HCT116 (cell line): ENCODE data around the gene KCNK15. TPM values are rescaled to one million over a fixed set of nuclear protein-coding genes. Genes with fewer than 3 reads are reported as not detected.

Source experiments
- ATAC-seq: fragments of 200-7000 bp; cut with Tn5 transposase; 2 replicates; pipeline ENCODE4 v1.9.1; 2020; ENCODE audit warnings: mild to moderate bottlenecking, moderate library complexity
- BruUV-seq: library from RNA; stranded (reverse); fragments of 400-500 nt; replicated peaks from 2 replicates; lab custom pipeline; 2021; lab: Mats Ljungman, UMichigan
- CTCF ChIA-PET: fragments of 300-600 bp; sonication (Branson Sonifier 250); formaldehyde crosslinking; loops from one replicate; lab custom pipeline; 2021; ENCODE audit warnings: antibody characterized with exemption; lab: Charles Lee
- POLR2A ChIA-PET: fragments of 300-600, 350-600 bp; sonication (Branson Sonifier 250); formaldehyde crosslinking; loops from one replicate; lab custom pipeline; 2021; ENCODE audit warnings: antibody characterized with exemption; lab: Charles Lee
- RAD21 ChIA-PET, 2 experiments: fragments of 300-600 bp; sonication (Branson Sonifier 250); formaldehyde crosslinking; loops; one replicate each; lab custom pipeline; 2023; ENCODE audit warnings: low total read pairs in 2 of 2; ENCODE audit not compliant: uncharacterized antibody in 2 of 2, unreplicated experiment in 2 of 2, low non-redundant PET in 1 of 2; lab: Charles Lee
- DNase-seq: peaks from one replicate; pipeline ENCODE4 v3.0.0-alpha.2; 2010; ENCODE audit warnings: low read depth, low spot score
- H2AFZ ChIP-seq: fragments of 200-600 bp; shearing (Covaris generic), sonication (generic); 2 replicates; pipeline ENCODE4 v1.6.1; 2017; ENCODE audit warnings: low read depth, mixed run types, mixed read lengths, antibody characterized with exemption, low read length; ENCODE audit not compliant: poor library complexity, severe bottlenecking
- H3K27ac ChIP-seq: 2 replicates; pipeline ENCODE4 v1.5.1; 2012; ENCODE audit warnings: low read depth, low read length
- H3K27me3 ChIP-seq: fragments of 200-600 bp; sonication (generic); 2 replicates; pipeline ENCODE4 v1.6.1; 2016; ENCODE audit warnings: mixed run types, low read length, mixed read lengths; ENCODE audit not compliant: insufficient read depth
- H3K36me3 ChIP-seq, 2 experiments: fragments of 200-500 bp in 1 of 2; fragments of 200-600 bp in 1 of 2; sonication (Bioruptor generic) in 1 of 2; sonication (generic) in 1 of 2; 2 replicates each; pipeline versions ENCODE4 v1.5.1 to v1.6.1; 2014 to 2016; ENCODE audit warnings: low read length in 2 of 2, inconsistent platforms in 1 of 2, mixed read lengths in 1 of 2, mixed run types in 1 of 2; ENCODE audit not compliant: insufficient read depth in 2 of 2, control insufficient read depth in 1 of 2
- H3K4me1 ChIP-seq, 2 experiments: fragments of 200-600 bp in 1 of 2; sonication (generic) in 1 of 2; 2 replicates each; pipeline versions ENCODE4 v1.5.1 to v1.6.1; 2012 to 2017; ENCODE audit warnings: low read length in 2 of 2, inconsistent platforms in 1 of 2, mild to moderate bottlenecking in 1 of 2, mixed read lengths in 1 of 2, mixed run types in 1 of 2, moderate library complexity in 1 of 2; ENCODE audit not compliant: insufficient read depth in 2 of 2, control insufficient read depth in 1 of 2
- H3K4me2 ChIP-seq: fragments of 200-600 bp; sonication (generic); 2 replicates; pipeline ENCODE4 v1.6.1; 2017; ENCODE audit warnings: mixed run types, low read length, mixed read lengths
- H3K4me3 ChIP-seq, 2 experiments: fragments of 200-600 bp in 1 of 2; sonication (generic) in 1 of 2; replicated peaks in 1 of 2; 2 replicates each; pipeline ENCODE4 v1.5.1; 2011 to 2016; ENCODE audit warnings: low read length in 2 of 2, control low read depth in 1 of 2, low read depth in 1 of 2, mild to moderate bottlenecking in 1 of 2, mixed read lengths in 1 of 2, mixed run types in 1 of 2
- H3K79me2 ChIP-seq: fragments of 200-600 bp; sonication (generic); 2 replicates; pipeline ENCODE4 v1.6.1; 2017; ENCODE audit warnings: mild to moderate bottlenecking, mixed run types, low read length, moderate library complexity, mixed read lengths; ENCODE audit not compliant: insufficient read depth
- H3K9ac ChIP-seq: fragments of 200-600 bp; sonication (generic); 2 replicates; pipeline ENCODE4 v1.6.1; 2016; ENCODE audit warnings: low read length, mixed read lengths
- H3K9me2 ChIP-seq: fragments of 200-600 bp; sonication (generic), shearing (Covaris generic); 2 replicates; pipeline ENCODE4 v1.6.1; 2017; ENCODE audit warnings: mixed run types, mild to moderate bottlenecking, moderate library complexity; ENCODE audit not compliant: insufficient read depth
- H3K9me3 ChIP-seq, 2 experiments: fragments of 200-500 bp in 1 of 2; fragments of 200-600 bp in 1 of 2; sonication (Bioruptor generic) in 1 of 2; sonication (generic) in 1 of 2; 2 replicates each; pipeline ENCODE4 v1.6.1; 2014 to 2017; ENCODE audit warnings: low read length in 2 of 2, mixed read lengths in 2 of 2, inconsistent platforms in 1 of 2, low read depth in 1 of 2, mild to moderate bottlenecking in 1 of 2, mixed run types in 1 of 2, moderate library complexity in 1 of 2; ENCODE audit not compliant: control insufficient read depth in 1 of 2, insufficient read depth in 1 of 2
- H4K20me1 ChIP-seq: fragments of 200-600 bp; sonication (generic), shearing (Covaris generic); 2 replicates; pipeline ENCODE4 v1.6.1; 2017; ENCODE audit warnings: mixed run types, mild to moderate bottlenecking, moderate library complexity; ENCODE audit not compliant: insufficient read depth
- FOSL1 ChIP-seq: IDR thresholded peaks from 2 replicates; pipeline ENCODE4 v1.6.1; 2012; ENCODE audit warnings: low read depth
- SIN3A ChIP-seq: IDR thresholded peaks from 2 replicates; pipeline ENCODE4 v1.6.1; 2012; ENCODE audit warnings: low read depth
- SP1 ChIP-seq: IDR thresholded peaks from 2 replicates; pipeline ENCODE4 v1.6.1; 2012; ENCODE audit warnings: low read depth
- ZNF274 ChIP-seq: fragments of 200-500 bp; sonication (Bioruptor generic); IDR thresholded peaks from 2 replicates; pipeline ENCODE4 v1.6.1; 2014; ENCODE audit warnings: mild to moderate bottlenecking, low read depth, low read length, inconsistent platforms
- intact Hi-C: fragments of 100-400 bp; cut with micrococcal nuclease; formaldehyde crosslinking; loops from 2 replicates; pipeline ENCODE4 v1.10.0; 2022
- total RNA-seq: library from RNA; stranded (reverse); gene quantifications from one replicate; pipeline ENCODE4 v1.2.1, GENCODE V29; 2021; ENCODE audit not compliant: unreplicated experiment
- TF ChIP-seq, protein P1 (sequence below): IDR thresholded peaks from 2 replicates; pipeline ENCODE4 v1.6.1; 2012; ENCODE audit warnings: low read depth
- TF ChIP-seq, protein P2 (sequence below), 3 experiments: fragments of 200-600 bp in 1 of 3; sonication (generic) in 1 of 3; IDR thresholded peaks in 2 of 3; conservative IDR thresholded peaks in 1 of 3; 2 replicates each; pipeline ENCODE4 v1.5.1; 2012 to 2017; ENCODE audit warnings: low read depth in 2 of 3, low read length in 2 of 3, antibody characterized with exemption in 1 of 3, borderline replicate concordance in 1 of 3, control low read depth in 1 of 3, mild to moderate bottlenecking in 1 of 3, mixed read lengths in 1 of 3, mixed run types in 1 of 3, moderate library complexity in 1 of 3; ENCODE audit not compliant: insufficient read depth in 1 of 3
- TF ChIP-seq, protein P3 (sequence below): IDR thresholded peaks from 2 replicates; pipeline ENCODE4 v1.6.1; 2012

KCNK15 gene
- total RNA-seq, 1 experiment from 2014 or later = not detected

DNA sequence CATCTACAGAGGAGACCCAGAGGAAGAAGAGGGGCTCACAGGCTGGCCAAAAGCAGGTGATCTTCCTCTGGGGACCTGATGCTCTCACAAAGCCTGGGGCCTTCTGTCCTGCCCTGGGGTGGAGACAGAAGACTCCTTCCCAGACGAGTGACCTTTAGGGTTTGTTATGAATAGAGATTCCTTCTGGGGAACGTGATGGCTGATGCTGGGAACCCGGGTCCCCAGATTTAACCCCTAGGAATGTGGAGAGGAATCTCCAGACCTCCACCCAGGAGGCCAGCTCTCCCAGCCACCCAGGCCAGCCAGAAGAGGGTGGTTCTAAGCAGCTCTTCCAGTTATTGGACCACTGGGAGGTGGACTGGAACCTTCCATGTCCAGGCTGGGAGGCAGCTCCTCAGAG, 47.3 kb upstream of the KCNK15 start:
- DNase-seq = no peak
- Histone ChIP-seq H3K9me3 (no peaks in the 10 kb centered on the region), H2AFZ (no peak overlapping the region), H3K27ac (no peak overlapping the region), H3K27me3 (0 out of 2 replicates have a peak, but pooled peaks cover 4% of the 10 kb centered on the region), H3K9ac (no peak overlapping the region), H3K36me3 (no peaks in the 10 kb centered on the region), H3K4me2 (no peak overlapping the region), H3K4me1 (peaks cover 17 to 18% of the 10 kb centered on the region in 2 experiments)
- POLR2A ChIA-PET = no interaction called here
- ATAC-seq = no peak
- no TSS peak for BruUV-seq
- RAD21 ChIA-PET = no interaction called here
- TF ChIP-seq, protein P1, sequence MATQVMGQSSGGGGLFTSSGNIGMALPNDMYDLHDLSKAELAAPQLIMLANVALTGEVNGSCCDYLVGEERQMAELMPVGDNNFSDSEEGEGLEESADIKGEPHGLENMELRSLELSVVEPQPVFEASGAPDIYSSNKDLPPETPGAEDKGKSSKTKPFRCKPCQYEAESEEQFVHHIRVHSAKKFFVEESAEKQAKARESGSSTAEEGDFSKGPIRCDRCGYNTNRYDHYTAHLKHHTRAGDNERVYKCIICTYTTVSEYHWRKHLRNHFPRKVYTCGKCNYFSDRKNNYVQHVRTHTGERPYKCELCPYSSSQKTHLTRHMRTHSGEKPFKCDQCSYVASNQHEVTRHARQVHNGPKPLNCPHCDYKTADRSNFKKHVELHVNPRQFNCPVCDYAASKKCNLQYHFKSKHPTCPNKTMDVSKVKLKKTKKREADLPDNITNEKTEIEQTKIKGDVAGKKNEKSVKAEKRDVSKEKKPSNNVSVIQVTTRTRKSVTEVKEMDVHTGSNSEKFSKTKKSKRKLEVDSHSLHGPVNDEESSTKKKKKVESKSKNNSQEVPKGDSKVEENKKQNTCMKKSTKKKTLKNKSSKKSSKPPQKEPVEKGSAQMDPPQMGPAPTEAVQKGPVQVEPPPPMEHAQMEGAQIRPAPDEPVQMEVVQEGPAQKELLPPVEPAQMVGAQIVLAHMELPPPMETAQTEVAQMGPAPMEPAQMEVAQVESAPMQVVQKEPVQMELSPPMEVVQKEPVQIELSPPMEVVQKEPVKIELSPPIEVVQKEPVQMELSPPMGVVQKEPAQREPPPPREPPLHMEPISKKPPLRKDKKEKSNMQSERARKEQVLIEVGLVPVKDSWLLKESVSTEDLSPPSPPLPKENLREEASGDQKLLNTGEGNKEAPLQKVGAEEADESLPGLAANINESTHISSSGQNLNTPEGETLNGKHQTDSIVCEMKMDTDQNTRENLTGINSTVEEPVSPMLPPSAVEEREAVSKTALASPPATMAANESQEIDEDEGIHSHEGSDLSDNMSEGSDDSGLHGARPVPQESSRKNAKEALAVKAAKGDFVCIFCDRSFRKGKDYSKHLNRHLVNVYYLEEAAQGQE = no peak
- TF ChIP-seq ZNF274 = no peak
- no peak for TF ChIP-seq SIN3A
- TF ChIP-seq, protein P2, sequence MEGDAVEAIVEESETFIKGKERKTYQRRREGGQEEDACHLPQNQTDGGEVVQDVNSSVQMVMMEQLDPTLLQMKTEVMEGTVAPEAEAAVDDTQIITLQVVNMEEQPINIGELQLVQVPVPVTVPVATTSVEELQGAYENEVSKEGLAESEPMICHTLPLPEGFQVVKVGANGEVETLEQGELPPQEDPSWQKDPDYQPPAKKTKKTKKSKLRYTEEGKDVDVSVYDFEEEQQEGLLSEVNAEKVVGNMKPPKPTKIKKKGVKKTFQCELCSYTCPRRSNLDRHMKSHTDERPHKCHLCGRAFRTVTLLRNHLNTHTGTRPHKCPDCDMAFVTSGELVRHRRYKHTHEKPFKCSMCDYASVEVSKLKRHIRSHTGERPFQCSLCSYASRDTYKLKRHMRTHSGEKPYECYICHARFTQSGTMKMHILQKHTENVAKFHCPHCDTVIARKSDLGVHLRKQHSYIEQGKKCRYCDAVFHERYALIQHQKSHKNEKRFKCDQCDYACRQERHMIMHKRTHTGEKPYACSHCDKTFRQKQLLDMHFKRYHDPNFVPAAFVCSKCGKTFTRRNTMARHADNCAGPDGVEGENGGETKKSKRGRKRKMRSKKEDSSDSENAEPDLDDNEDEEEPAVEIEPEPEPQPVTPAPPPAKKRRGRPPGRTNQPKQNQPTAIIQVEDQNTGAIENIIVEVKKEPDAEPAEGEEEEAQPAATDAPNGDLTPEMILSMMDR (IDR thresholded peaks at IDR 0.05 in 2 of 3, conservative IDR thresholded peaks at IDR 0.05 in 1 of 3; ENCODE audit: borderline replicate concordance in 1 of 3, insufficient read depth in 1 of 3, low read depth in 2 of 3, low read length in 2 of 3) = no peak
- no peak for TF ChIP-seq SP1
- TF ChIP-seq FOSL1 = no peak
- TF ChIP-seq, protein P3, sequence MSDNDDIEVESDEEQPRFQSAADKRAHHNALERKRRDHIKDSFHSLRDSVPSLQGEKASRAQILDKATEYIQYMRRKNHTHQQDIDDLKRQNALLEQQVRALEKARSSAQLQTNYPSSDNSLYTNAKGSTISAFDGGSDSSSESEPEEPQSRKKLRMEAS = no peak
- TF ChIP-seq, all 23 proteins: peak for 0
- Histone ChIP-seq H3K79me2 (no peaks in the 10 kb centered on the region), H3K4me3 (no peak overlapping the region), H3K9me2 (no peaks in the 10 kb centered on the region), H4K20me1 (no peaks in the 10 kb centered on the region)
- CTCF ChIA-PET = no interaction called here
- intact Hi-C loops = no loop called here
